HG02588 (cell line): Measurements from ENCODE around the gene ZNF468.
A peak's percentile ranks its signal among the peaks of the same experiment; 100 is the strongest.
"Not testable (repeated sequence)": the region's sequence is repeated elsewhere in the genome, so short reads cannot be mapped to it uniquely, and the experiment has no call there.

Experiments used
- ATAC-seq: cut with Tn5 transposase; IDR thresholded peaks from one replicate; pipeline ENCODE4 v1.9.1; 2021; ENCODE audit warnings: mild to moderate bottlenecking, moderate library complexity; ENCODE audit not compliant: unreplicated experiment

ZNF468 gene

DNA sequence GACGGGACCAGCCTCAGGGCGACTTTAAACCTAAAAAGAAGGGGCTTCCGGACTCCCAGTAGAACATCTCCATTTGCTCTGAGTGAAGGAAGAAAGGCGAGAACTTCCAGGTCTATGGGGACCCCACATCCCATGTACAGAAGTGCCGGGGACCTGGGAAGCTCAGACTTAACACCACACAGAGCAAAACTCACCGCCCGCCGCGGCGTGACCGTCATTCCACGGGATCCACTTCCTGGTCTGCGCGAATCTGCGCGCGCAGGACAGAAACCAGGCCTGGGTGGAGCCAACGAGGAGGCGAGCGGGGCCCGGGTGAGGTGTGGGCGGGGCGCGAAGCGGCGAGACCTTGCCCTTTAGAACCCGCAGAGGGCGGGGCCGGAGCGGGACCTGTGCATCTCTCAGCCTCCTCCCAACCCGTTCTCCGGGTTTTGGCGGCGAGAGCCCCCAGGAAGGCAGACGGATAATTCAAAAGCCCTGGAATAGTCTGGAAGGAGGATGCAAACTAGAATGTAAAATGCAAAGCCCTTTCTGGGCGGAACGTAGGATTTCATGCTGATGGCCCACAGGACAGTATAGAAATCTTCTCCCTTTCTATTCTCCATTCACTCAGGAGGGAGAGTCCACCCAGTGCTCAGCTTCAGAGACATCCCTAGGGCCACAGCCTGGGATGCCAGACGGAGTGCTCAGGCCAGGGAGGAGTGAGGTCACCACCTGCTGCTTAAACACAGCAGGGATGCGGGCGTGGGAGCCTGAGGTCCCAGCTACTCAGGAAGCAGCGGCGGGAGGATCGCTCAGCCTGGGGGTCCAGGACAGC, at the start of gene ZNF468:
Gene ZNF468 (minus strand): TSS at position 242 of the 814 bp plus-strand sequence. CDS start 3,347 bp downstream, outside the sequence.
- ATAC-seq: peak; percentile 94

DNA sequence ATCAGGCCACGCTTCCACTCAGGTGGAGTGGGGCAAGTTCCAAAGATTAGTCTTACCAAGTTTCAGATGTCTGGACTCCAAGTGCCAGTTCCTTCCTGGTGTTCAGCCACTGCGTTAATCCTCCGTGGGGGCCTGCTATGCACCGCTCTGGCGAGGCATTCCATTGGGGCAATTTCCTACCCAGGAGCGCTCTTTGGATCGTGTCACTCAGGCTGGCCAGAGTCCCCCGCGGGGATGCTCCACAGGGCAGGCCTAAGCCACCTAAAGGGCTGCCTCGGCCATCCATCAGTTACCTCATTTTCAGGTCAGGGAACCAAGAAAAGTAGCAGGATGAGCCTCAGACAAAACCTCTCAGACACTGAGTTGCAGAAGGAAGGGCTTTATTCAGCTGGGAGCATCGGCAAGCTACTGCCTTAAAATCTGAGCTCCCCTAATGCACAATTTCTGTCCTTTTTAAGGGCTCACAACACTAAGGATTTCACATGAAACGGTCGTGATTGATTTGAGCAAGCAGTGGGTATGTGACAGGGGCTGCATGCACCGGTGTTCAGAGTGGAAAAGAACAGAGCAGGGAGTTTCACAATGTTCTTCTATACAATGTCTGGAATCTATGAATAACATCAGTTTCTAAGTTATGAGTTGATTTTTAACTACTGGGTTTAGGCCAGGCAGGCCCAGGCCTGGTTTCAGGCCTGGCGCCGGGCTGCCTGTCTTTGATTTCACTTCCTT, 46.8 kb upstream of the ZNF468 start:
- ATAC-seq: not testable (repeated sequence)

DNA sequence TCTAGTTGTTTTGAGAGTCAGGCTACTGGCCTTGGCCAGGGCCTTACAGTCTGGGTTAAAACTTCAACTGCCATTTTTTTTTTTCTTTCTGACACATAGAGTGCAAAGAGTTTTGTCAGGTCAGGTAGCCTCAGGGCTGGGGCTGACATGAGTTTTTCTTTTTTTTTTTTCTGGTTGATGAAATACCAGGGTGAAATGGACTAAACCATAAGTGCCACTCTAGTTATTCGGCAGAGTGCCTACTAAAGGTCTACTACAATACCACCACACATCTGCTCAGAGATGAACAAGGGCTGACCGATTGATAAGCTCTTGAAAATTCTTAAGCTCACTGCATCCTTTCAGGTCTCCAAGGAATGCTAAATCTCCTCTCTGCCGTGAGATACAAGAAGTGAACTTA, 44.4 kb upstream of the ZNF468 start:
- ATAC-seq: no peak

DNA sequence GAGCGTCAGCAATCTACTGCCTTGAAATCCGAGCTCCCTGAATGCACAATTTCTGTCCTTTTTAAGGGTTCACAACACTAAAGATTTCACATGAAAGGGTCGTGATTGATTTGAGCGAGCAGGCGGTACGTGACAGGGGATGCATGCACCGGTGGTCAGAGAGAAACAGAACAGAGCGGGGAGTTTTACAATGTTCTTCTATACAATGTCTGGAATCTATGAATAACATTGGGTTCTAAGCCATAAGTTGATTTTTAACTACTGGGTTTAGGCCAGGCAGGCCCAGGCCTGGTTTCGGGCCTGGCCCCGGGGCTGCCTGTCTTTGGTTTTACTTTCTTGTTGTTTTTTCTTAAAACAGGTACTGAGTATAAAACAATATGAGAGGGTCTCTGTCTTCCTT, 41.2 kb upstream of the ZNF468 start:
- not testable (repeated sequence) for ATAC-seq

- ATAC-seq: no peak
These were observed 40.7 kb upstream of the ZNF468 start for GRCh38 chr19:52898101-52898500.

DNA sequence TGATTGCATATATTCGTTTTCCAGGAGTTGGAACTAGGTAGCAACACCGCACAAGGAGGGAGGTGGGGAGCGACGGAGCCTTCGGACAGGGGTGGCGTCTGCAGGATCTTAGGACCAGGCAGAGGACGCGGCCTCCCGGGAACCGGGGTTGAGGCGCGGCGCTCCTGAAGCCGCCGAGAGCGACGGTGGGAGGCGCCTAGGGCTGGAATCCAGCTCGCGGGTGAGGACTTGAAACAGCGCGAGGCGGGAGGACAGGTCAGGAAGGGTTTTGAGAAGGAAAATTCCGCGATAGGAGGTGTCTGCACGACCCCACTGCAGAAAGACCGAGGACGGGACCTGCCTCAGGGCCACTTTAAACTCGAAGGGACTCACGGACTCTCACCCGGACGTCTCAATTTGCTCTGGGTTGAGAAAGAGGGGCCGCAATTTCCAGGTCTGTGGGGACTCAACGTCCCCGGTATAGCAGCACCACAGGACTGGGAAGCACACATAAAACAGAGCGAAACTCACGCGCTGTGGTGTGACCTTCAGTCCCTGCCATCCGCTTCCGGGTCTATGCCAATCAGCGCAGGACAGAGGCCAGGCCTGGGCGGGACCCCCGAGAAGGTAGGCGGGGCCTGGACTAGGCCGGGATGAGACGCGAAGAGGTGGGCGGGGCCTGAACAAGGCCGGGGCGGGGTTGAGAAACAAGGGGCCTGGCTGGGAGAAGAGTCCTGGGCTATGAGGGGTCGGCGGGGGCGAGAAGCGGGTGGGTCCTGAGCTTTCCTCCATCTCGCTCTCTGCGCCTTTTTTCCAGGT, 39.9 kb upstream of the ZNF468 start, which contains the start of gene ZNF320:
Gene ZNF320 (minus strand): TSS at position 498 of the 798 bp plus-strand sequence. CDS start 7,380 bp downstream, outside the sequence.
- peak; percentile 93 for ATAC-seq

DNA sequence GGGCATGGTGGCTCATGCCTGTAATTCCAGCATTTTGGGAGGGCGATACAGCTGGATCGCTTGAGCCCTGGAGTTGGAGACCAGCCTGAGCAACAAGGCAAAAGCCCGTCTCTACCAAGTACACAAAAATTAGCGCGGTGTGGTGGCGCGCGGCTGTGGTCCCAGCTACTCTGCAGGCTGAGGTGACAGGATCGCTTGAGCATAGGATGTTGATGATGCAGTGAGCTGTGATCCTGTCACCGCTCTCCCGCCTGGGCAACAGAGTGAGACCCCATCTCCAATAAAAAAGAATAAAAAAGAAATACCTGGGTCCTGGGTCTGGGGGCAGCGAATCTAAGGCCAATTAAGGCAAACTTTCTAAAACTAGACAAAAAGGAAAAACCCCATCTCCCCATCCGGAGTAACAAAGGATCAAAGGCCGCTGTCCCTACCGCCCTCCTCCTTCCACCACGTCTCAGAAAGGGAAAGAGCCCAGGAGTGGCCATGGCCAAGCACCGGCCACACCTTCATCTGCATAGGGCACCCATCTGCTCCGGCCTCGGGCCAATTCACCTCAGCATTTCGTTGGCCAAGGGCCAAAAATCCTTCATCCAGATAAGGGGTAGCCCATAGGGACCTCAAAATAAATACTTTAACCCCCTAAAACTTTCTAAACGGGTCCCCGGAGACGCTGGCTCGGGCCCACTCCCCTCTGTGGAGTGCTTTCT, 39.2 kb upstream of the ZNF468 start:
- ATAC-seq: no peak

GRCh38 chr19:52891336-52891735, 33.9 kb upstream of the ZNF468 start:
- no peak for ATAC-seq

DNA sequence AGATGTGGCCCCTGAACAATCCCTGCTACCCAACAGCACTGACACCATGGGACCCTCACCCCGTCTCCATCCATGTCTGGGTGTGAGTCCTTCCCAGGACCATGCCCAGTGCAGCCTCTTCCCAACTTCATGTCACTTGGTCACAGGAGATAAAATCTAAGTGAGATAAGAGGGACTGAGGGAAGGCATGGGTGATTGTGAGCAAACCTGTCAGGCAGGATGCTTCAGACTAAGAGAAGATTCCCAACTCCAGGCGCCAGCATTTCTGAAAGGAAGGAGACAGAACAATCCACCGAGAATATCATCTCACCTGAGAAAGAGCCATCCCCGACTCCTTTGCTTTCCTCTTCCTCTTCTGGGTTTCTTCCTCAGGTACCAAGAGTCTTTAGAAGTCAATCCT, 32.5 kb upstream of the ZNF468 start:
- ATAC-seq: no peak

GRCh38 chr19:52889076-52889475, 31.7 kb upstream of the ZNF468 start:
- no peak for ATAC-seq

GRCh38 chr19:52880895-52881389, 23.5 kb upstream of the ZNF468 start:
- no peak for ATAC-seq

DNA sequence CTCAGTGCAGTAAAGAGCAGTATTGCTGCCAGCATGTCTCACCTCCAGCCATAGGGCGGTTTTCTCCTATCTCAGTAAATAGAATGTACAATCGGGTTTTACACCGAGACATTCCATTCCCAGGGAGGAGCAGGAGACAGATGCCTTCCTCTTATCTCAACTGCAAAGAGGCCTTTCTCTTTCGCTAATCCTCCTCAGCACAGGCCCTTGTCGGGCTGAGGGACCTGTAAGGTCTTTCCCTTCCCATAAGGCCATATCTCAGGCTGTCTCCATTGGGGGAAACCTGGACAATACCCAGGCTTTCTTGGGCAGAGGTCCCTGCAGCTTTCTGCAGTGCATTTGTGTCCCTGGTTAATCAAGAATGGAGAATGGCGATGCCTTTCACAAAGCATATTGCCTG, 15.6 kb upstream of the ZNF468 start:
- ATAC-seq: not testable (repeated sequence)

- ATAC-seq: no peak
These were observed 14.0 kb upstream of the ZNF468 start for GRCh38 chr19:52871466-52871865.

DNA sequence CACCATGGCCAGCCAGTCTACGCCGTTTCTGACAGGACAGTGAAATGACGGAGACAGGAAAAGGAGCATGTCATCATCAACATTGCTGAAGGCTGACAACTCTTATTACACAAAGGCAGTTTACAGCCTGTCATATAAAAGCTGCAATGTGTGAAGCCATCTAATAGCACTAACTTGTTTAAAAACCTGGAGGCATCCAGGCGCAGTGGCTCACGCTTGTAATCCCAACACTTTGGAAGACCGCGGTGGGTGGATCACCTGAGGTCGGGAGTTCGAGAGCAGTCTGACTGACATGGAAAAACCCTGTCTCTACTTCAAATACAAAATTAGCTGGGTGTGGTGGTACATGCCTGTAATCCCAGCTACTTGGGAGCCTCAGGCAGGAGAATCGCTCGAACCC, 10.6 kb upstream of the ZNF468 start:
- not testable (repeated sequence) for ATAC-seq

DNA sequence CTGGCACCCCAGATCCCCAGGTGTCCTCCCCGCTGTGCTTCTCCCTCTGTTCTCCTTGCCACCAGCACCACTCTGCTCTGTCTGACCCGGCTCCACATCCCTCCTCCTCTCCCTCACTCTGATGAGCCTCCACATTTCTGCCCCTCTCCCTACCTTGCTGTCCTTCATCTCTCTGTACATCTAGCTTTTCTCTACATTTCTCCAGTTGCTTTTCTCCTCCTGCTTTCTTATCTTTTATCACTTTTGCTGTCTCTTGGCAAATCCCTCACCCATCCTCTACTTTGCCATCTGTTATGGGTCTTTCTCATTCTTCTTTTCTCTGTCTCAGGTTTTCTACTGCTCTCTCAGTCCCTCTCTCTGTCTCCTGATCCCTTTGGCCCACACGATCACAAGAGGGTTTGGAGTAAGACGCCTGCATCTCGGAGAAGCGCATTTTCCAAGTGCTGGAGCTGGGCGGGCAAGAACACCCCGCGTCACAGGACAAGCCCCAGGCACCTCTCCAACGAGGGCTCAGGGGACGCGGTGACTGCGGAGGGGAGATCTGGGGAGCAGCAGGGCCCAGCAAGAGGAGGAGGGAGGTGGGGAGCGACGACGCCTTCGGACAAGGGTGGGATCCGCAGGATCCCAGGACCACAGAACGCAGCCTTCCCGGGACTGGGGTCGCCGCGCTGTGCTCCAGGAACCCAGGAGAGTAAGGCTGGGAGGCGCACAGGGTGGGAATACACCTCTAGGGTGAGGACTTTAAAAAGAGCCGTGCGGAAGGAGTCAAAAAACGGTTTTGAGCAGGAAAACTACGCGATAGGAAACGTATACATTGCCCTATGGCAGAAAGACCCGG, 660 bp downstream of the ZNF468 start:
- ATAC-seq: not testable (repeated sequence)

DNA sequence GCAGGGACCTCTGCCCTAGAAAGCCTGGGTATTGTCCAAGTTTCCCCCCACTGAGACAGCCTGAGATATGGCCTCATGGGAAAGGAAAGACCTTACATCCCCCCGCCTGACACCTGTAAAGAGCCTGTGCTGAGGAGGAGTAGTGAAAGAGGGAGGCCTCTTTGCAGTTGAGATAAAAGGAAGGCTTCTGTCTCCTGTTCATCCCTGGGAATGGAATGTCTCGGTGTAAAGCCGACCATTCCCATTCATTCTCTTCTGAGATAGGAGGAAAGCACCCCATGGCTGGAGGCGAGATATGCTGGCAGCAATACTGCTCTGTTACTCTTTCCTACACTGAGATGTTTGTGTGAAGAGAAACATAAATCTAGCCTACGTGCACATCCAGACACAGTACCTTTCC, 10.1 kb downstream of the ZNF468 start:
- not testable (repeated sequence) for ATAC-seq

- not testable (repeated sequence) for ATAC-seq
These were observed 16.5 kb downstream of the ZNF468 start for GRCh38 chr19:52840825-52841465.

GRCh38 chr19:52834289-52834688, 23.1 kb downstream of the ZNF468 start:
- ATAC-seq: not testable (repeated sequence)

- ATAC-seq: not testable (repeated sequence)
These were observed 23.9 kb downstream of the ZNF468 start for GRCh38 chr19:52833541-52833940.
